Measurements from ENCODE around the gene XIRP2. TPM values are rescaled to one million over a fixed set of nuclear protein-coding genes. Genes with fewer than 3 reads are reported as not detected.

Gene XIRP2
- total RNA-seq, 1 donor from 2014 or later = 0.78 TPM

DNA sequence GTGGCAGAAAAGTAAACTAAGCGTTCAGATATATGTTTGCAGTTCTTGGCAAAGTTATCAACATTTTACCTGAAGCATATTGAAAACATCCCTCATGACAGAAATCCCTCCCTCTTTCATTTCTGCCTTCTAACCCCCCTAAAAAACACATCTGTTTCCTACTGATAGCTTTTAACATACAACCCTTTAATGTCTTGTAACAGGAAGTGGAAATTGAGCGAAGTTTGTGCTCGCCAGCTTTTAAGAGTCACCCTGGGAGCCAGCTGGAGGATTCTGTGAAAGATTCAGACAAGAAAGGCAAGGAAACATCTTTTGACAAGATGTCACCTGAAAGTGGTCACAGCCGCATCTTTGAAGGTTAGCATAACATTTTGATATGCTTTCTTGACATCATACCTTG is 247.4 kb downstream of the XIRP2 start:
- DNase-seq = no peak

- DNase-seq = no peak
These were observed 248.8 kb downstream of the XIRP2 start for GRCh38 chr2:167136879-167137596.

- DNase-seq = no peak
These were observed 252.1 kb downstream of the XIRP2 start for GRCh38 chr2:167140330-167140729.

GRCh38 chr2:167140767-167141166 is 252.5 kb downstream of the XIRP2 start:
- no peak for DNase-seq

DNA sequence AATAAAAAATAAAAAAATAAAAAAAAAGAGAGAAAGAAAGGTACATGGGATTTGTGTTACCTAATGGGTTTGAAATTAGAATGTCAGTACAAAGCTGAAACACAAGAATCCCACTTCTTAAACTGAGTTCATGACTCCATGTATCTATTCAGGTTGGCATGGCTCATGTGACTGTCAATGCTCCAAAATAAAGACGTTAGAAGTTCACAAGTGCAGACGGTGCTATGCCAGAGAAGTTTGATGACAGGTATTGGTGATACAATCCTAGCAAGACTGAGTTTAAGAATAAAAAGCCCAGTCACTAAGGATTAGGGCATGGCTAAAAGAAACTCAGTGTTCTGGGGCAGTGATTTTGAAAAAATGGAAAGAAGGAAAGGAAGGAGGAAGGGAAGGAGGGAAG is 254.3 kb downstream of the XIRP2 start:
- no peak for DNase-seq

- DNase-seq = no peak
These were observed 256.1 kb downstream of the XIRP2 start for GRCh38 chr2:167144179-167144898.

DNA sequence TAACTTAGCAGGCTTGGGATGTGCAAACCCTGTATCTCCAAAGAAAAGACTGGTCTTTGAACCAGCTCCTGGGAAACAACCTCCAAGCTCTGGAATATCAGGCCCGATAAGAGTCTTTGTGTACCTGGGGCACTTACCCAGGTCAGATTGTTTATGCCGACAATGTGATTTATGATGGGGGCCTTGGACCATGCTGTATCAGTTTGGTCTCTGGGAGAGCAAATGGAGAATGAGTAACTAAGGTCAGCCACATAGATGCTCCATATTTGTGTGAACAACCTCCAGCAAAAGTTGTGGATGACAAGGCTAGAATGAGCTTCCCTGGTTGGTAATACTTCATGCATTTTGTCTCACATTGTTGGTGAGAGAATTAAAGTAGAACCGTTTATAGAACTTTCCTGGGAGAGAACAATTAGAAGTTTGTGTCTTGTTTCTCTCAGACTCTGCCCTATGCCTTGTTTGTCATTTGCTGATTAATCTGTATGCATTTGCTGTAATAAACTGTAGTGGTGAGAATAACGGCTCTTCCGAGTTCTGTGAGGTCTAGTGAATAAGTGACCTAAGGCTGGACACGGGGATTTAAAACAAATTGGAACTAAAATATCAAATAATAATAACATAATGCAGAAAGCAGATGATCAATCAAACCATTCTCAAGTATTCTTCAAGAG is 259.1 kb downstream of the XIRP2 start:
- no peak for DNase-seq

DNA sequence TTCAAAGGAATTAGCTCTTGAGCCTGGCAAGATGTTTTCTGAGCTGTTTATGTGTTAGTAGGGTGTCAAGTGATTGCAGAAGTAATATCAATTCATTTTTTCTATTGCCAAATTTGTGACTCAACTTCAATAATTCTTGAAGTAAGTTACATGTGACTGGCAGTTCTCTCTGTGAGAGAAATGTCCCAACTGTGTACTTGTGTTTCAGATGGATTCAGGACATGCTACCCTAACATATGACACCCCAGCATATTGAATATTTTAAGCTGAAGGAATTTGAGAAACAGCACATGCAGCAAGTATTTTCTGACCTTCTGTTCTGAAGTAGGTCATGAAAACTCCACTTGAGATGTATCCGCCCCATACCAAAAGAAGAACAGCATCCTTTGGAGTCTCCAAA is 263.6 kb downstream of the XIRP2 start:
- no peak for DNase-seq

- DNase-seq = no peak
These were observed 269.2 kb downstream of the XIRP2 start for GRCh38 chr2:167157523-167157922.

DNA sequence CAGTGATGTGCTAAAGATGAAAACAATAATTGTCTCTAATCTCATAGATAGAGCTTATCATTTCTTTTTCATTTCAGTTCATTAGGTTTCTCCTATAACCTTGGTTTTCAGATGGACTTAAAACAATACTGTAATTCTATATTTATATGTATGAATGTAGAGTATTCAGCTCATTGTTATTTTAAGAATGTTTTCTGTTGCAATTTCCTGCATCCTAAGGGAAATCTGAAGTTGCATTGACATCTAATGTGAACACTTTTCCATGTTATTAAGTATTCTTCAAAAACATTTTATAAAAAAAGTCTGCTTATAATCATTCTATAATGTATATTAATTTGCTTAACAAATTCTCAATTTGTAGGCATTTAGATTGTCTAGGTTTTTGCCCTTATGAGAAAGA is 288.9 kb downstream of the XIRP2 start:
- DNase-seq = no peak

- DNase-seq = no peak
These were observed 292.9 kb downstream of the XIRP2 start for GRCh38 chr2:167181134-167181533.

DNA sequence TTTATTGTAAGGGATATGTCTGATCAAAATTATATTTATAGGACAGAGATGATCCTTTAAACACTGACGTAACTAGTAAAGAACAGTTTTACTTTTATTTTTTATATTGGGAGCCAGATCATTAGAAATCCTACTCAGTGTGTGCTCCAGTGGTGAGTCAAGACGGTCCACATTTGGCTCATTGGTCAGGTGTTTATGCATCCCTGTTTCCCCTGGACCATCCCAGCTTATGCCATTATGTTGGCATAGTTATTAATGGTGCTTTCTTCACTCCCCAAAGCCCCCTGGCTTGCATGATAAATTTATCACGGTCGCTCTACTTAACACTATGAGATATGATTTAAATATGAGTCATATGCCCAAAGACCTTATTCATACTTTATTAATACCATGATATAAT is 293.4 kb downstream of the XIRP2 start:
- DNase-seq = no peak

- DNase-seq = no peak
These were observed 294.1 kb downstream of the XIRP2 start for GRCh38 chr2:167182403-167182802.

DNA sequence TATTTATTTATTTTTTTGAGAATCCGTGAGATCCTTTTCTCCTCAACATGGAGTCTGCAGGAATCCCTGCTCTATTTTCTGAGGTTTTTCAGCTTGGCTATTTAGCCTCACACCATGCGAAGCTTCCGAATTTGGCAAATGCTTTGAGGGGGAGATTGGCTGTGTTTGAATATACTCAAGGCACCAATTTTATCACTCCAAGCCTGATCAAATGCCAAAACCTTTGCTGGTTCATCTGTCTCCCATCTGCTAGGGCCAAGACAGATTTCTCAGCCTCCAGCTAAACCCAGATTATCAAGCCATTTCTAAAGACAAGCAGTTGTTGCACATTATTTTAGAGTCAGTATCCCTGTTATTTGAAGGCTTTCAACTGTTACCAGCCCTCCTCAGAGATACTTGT is 295.7 kb downstream of the XIRP2 start:
- DNase-seq = no peak

- DNase-seq = no peak
These were observed 298.2 kb downstream of the XIRP2 start for GRCh38 chr2:167186465-167186864.

GRCh38 chr2:167187049-167187727 is 298.9 kb downstream of the XIRP2 start:
- no peak for DNase-seq

GRCh38 chr2:167187978-167188967 is 300.0 kb downstream of the XIRP2 start:
- DNase-seq = no peak

- no peak for DNase-seq
These were observed 301.8 kb downstream of the XIRP2 start for GRCh38 chr2:167190053-167190452.

- no peak for DNase-seq
These were observed 303.3 kb downstream of the XIRP2 start for GRCh38 chr2:167191588-167191987.

DNA sequence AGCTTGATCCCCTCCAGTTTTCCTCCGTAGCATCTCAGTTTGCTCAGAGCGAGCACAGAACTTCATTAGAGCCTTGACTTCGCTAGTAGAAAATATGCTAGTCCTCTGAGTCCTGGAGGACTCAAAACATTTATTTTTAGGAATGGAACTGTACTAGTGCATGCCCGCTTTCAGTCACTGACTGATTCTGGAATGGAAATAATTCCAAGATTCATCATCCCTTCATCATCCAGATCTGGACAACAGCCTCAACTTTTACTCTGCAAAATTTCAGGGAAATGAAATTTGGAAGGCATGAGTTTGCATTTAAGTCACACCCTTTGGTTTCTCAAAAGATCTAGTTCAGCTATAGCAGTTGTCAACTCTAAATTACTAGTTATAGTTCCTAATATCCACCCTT is 304.6 kb downstream of the XIRP2 start:
- DNase-seq = no peak

- no peak for DNase-seq
These were observed 308.4 kb downstream of the XIRP2 start for GRCh38 chr2:167196461-167197252.

Data from occipital lobe (tissue), 2 donors.